HG02870 (cell line): ENCODE results near the gene TBC1D25.

Experiments used
- ATAC-seq: cut with Tn5 transposase; IDR thresholded peaks from one replicate; pipeline ENCODE4 v1.9.1; 2021; ENCODE audit warnings: mild to moderate bottlenecking, moderate library complexity; ENCODE audit not compliant: unreplicated experiment

TBC1D25 gene

GRCh38 chrX:48559636-48560035, 20.1 kb downstream of the TBC1D25 start:
- no peak for ATAC-seq

DNA sequence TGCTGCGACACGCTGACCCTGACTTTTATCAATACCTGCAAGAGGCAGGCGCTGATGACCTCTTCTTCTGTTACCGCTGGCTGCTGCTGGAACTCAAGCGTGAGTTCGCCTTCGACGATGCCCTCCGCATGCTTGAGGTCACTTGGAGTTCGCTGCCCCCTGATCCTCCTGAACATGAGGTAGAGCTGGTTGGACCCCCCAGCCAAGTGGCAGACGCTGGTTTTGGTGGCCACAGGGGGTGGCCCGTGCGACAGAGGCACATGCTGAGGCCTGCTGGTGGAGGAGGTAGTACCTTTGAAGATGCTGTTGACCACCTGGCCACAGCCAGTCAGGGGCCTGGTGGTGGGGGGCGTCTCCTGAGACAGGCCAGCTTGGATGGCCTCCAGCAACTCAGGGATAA, 20.5 kb downstream of the TBC1D25 start:
- ATAC-seq = no peak

DNA sequence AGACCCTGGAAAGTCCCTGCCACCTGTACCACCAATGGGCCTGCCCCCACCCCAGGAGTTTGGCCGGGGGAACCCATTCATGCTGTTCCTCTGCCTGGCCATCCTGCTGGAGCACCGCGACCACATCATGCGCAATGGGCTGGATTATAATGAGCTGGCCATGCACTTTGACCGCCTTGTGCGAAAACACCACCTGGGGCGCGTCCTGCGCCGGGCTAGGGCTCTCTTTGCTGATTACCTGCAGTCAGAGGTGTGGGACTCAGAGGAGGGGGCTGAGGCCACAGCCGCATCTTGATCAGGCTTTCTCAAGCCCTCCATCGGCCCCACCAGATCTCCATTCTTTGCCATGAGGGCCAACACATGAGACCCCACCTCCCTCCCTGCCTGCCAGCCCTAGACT, 21.2 kb downstream of the TBC1D25 start:
- ATAC-seq = no peak

DNA sequence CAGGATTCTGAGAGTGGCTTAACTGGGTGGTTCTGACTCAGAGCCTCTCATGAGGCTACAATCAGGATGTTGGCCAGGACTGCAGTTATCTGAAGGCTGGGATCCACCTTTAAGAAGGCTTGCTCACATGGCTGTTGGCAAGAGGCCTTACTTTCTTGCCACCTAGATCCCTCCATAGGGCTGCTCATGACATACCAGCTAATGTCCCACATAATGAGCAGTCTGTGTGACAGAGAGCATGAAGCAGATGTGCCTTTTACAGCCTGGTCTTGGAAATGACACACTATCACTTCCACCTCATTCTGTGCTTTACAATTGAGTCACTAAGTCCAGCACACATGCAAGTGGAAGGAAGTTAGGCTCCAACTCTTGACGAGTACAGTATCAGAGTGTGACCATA, 30.4 kb downstream of the TBC1D25 start:
- ATAC-seq = peak; percentile 46

DNA sequence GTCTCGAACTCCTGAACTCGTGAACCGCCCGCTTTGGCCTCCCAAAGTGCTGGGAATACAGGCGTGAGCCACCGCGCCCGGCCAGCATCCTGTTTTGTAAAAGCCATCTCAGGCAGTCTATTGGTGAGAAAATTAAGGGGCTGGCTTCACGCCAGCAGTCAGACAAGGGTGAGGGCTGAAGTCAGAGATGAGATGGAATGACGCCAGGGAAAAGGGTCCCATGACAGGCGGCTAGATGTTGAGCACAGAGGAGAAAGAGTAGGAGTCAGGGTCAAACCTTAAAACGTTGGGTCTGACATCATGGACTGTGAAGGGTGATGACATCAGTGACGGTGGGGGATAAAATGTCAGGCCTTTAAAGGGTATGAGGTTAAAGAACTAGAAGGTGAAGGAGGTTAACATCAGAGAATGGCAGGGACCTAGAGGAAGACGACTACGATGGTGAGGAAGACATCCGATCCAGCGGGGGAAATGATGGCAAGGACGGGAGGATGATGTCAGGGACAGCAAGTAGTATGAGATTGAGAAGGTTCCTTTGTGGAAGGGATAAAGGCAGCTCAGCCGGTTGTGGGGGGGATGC, 34.3 kb downstream of the TBC1D25 start:
- ATAC-seq = no peak

DNA sequence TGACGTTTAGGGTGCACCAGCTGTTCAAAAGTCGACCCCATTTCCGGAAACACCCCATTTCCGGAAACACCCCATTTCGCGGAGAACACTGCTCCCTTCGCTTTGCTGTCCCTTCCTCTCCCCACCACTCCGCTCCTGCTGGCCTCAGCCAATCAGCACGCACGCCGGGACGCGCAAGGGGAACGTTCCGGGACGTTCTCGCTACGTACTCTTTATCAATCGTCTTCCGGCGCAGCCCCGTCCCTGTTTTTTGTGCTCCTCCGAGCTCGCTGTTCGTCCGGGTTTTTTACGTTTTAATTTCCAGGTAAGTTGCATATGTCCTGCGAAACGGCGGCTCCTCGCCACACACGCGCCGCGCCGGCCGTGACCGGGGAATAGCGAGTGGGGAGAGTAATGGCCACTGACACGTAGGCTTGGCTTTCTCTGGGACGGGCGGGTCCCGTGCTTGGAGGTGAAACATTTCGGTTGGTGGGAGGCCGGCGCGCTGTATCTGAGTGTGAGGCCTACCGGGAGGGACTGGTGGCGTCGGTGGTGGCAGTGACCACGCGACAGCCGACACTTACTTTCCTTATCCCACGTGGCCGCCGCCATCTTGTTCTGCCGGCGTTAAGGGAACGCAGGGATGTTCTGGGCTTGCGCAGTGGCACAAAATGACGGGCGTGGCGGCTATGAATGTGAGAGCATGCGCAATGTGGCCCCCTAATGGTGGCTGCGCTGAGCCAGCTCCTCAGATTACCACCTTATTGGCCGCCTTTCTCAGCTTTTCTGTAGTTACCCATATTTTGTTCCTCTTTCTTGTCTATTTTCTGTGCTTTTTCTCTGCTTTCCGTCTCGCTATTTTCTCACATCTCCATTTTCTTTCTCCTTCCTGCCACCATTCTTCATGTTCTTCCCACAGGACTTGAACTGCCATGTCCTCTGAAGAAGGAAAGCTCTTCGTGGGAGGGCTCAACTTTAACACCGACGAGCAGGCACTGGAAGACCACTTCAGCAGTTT, 35.1 kb downstream of the TBC1D25 start, which contains the start of gene RBM3:
RBM3 (plus strand) TSS at position 215 of the 997 bp plus-strand sequence; CDS start at position 912, 697 bp downstream.
- ATAC-seq = peak; percentile 62

- ATAC-seq = no peak
Measured at GRCh38 chrX:48575642-48576041, 36.1 kb downstream of the TBC1D25 start.

- no peak for ATAC-seq
Measured at GRCh38 chrX:48576108-48576507, 36.6 kb downstream of the TBC1D25 start.

GRCh38 chrX:48578661-48579128, 39.2 kb downstream of the TBC1D25 start:
- ATAC-seq = no peak

DNA sequence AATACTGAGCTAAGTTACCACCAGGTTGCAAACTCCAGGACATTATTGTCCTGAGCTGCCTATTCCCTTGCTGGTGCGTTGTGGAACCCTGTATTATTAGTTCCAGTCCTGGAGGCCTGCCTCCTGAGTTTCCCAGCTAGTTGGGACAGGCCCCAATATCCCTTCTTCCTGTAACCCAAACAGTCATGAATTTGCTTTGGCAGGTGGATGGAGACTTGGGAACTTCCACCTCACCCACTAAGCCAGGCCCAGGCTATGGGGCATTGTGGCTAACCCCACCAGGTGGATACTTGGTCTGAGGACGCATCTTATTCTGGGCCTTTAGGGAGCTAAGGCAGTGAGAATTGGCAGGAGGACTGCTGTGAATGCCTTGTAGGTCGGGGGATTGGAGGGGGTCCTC, 39.7 kb downstream of the TBC1D25 start:
- no peak for ATAC-seq

DNA sequence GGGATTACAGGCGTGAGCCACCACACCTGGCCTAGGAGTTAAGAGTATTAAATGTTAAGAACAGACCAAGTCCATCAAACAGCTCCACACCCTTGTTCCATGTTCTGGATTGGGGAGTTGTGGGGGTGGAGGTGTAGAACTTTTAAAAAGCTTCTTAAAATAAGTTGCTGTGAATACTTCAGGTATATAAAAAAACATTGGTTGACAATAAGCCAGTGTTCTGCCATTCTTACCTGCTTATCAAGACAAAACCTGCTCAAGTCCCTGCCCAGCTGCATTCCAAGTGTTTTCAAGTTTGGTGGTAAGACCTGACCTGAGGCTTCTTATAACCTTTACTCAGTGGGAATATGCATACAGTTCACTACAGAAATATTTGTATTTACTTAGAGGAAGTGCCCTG, 41.1 kb downstream of the TBC1D25 start:
- no peak for ATAC-seq

- ATAC-seq = no peak
Measured at GRCh38 chrX:48584698-48585097, 45.2 kb downstream of the TBC1D25 start.

DNA sequence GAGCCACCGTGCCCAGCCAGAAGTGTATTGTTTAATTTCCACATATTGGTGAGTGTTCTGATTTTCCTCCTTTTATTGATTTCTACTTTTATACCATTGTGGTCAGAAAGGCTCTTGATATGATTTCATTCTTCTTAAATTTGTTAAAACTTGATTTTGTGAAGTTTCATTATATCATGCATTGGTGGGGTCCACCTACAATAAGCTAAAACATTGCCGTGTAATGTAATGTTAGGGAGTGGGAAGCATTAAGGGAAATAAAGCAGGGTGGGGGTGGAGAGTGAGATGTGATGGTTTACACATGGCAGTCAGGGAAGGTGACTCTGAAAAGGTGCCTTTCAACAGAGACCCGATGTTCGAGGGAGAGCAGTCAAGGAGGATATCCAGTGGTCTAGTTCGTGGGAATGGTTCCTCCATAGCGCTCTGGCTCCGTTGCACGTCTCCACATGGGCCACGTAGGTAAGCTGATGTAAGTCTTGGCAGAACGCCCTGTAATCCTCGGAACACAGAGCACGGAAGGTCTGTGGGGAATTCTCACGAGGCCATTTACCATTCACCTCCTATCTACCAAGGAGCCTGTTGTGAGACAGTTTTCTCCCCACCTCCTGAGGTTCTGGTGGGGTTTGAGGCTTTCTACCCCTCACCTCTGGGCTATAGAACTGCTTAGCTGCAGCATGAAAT, 50.1 kb downstream of the TBC1D25 start:
- ATAC-seq = no peak

DNA sequence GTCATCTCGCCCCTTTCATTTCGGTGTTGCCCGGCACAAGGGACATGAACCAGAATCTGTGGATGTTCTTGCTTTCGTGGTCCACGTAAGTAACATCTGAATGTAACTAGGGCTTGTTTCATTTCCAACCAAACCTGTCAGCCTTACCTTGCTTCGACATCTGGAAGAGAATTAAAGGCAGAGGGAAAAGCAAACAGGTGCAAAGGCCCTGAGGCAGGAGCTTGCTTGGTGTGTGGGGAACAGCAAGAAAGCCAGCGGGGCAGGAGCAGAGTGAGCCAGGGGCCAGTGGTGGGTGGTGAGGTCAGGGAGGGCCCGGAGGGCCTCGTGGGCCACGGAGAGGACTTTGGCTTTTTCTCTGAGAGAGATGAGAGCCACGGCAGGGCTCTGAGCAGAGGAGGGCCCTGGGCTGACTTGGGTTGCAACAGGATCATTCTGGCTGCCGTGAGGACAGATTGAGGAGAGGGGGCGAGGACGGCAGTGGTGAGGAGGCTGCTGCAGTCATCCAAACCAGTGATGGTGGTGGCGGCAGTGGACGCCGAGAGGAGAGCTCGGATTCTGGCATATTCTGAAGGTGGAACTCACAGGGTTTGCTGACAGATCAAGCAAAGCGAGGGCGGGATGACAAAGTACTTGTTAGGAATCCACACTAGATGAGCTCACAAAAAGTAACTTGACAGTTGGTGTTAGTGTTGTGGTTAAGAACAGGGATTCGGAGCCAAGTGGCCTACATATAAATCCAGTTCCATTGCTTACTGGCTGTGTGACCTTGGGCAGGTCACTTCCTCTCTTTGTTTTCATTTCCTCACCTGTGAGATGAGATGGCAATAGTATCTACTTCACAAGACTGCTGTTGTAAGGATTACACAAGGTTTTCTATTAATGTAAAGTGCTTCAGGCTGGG, 50.9 kb downstream of the TBC1D25 start:
- ATAC-seq = no peak

DNA sequence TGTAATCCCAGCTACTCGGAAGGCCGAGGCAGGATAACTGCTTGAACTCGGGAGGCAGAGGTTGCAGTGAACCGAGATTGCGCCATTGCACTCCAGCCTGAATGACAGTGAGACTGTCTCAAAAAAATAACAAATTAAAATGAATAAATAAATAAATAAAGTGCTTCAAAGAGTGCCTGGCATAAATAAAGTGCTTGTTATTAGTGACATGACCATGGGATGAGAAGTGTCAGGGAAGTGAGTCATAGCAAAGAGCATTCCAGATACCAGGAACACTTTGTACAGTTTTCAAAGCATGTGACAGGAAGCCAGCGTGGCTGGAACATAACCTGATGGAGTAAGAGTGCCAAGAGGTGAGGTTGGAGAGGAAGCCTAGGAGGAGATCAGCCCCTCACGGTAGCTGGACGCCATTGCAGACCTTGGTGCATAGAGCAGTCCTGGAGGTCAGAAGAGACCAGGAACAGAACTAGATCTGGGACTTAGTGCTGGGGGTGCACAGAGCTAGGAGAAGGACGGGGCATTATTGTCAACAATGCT, 51.8 kb downstream of the TBC1D25 start:
- ATAC-seq = no peak

- ATAC-seq = no peak
Measured at GRCh38 chrX:48592971-48593370, 53.5 kb downstream of the TBC1D25 start.

- no peak for ATAC-seq
Measured at GRCh38 chrX:48595929-48596328, 56.4 kb downstream of the TBC1D25 start.

GRCh38 chrX:48597353-48598264, 58.1 kb downstream of the TBC1D25 start, which contains the start of gene WDR13:
TSS of gene WDR13 (plus strand) at chrX:48597492. CDS start at chrX:48597997, 505 bp downstream.
- peak; percentile 70 for ATAC-seq

DNA sequence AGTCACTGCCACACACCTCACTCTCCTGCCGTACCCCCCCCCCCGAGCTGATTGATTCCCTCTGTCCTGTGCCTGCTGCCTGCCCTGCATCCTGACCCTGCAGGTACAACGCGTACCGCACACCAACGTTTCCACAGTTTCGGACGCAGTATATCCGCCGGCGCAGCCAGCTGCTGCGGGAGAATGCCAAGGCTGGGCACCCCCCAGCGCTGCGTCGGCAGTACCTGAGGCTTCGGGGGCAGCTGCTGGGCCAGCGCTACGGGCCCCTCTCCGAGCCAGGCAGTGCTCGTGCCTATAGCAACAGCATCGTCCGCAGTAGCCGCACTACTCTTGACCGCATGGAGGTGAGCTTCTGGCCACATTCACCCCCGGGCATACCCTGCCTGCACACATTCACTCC, 59.1 kb downstream of the TBC1D25 start:
- no peak for ATAC-seq
